Heart right ventricle (tissue), 16 donors: ENCODE data around the gene NACA. TPM values are rescaled to one million over a fixed set of nuclear protein-coding genes. Genes with fewer than 3 reads are reported as not detected.

ENCODE experiments used
- ATAC-seq, 8 donors: fragments of 200-7000 bp; cut with Tn5 transposase; one replicate each; pipeline ENCODE4 v1.9.1; 2020; ENCODE audit warnings: mild to moderate bottlenecking in 8 of 8, moderate library complexity in 8 of 8, moderate number of reproducible peaks in 1 of 8
- DNase-seq, 2 donors: peaks; one replicate each; pipeline ENCODE4 v3.0.0-alpha.2; 2020
- H3K27ac ChIP-seq, 10 donors: fragments of 200-600 bp; sonication (generic) in 2 of 10; one replicate each; pipeline versions ENCODE4 v1.5.0 to v1.8.0; 2020 to 2022; ENCODE audit warnings: mild to moderate bottlenecking in 3 of 10
- H3K27me3 ChIP-seq, 7 donors: fragments of 200-600 bp; one replicate each; pipeline ENCODE4 v1.8.0; 2021 to 2022; ENCODE audit warnings: mild to moderate bottlenecking in 2 of 7
- H3K36me3 ChIP-seq, 9 donors: fragments of 200-600 bp; sonication (generic) in 1 of 9; one replicate each; pipeline versions ENCODE4 v1.5.0 to v1.8.0; 2020 to 2022; ENCODE audit warnings: mild to moderate bottlenecking in 2 of 9
- H3K4me1 ChIP-seq, 9 donors: fragments of 200-600 bp; sonication (generic) in 1 of 9; one replicate each; pipeline versions ENCODE4 v1.5.0 to v1.8.0; 2020 to 2022; ENCODE audit warnings: mild to moderate bottlenecking in 4 of 9
- H3K4me3 ChIP-seq, 10 donors: fragments of 200-600 bp; sonication (generic) in 2 of 10; one replicate each; pipeline versions ENCODE4 v1.5.0 to v1.8.0; 2020 to 2022; ENCODE audit warnings: mild to moderate bottlenecking in 7 of 10, moderate library complexity in 2 of 10
- H3K9me3 ChIP-seq, 11 donors: fragments of 200-600 bp in 10 of 11; sonication (generic) in 2 of 11; one replicate each; pipeline versions ENCODE4 v1.5.0 to v1.8.0; 2013 to 2022; ENCODE audit warnings: mild to moderate bottlenecking in 2 of 11, control low read depth in 1 of 11, moderate library complexity in 1 of 11
- CTCF ChIP-seq, 9 donors: fragments of 200-600 bp; sonication (generic) in 2 of 9; IDR thresholded peaks; one replicate each; pipeline versions ENCODE4 v1.5.0 to v1.8.0; 2021 to 2022; ENCODE audit warnings: antibody characterized with exemption in 9 of 9, mild to moderate bottlenecking in 5 of 9, moderate library complexity in 1 of 9
- WGBS, 2 donors: extraction: QIAGEN DNeasy Blood & Tissue Kit; methylation state at CpG; one replicate each; pipeline ENCODE4 v1.1.7; 2013; ENCODE audit warnings: inconsistent platforms in 1 of 2; 5-methylcytosine and 5-hydroxymethylcytosine counted together
- intact Hi-C, 10 donors: fragments of 100-400 bp; cut with DNase I; formaldehyde crosslinking; loops; one replicate each; pipeline versions ENCODE4 v1.11.1 to v1.14.2; 2022
- long read RNA-seq, 3 donors: library from polyadenylated mRNA; unstranded; transcript quantifications; one replicate each; pipeline ENCODE4 v2.0.0, GENCODE V29; 2020 to 2021
- polyA plus RNA-seq, 2 donors: library from polyadenylated mRNA; stranded (reverse); fragments of 200-250 nt; gene quantifications; one replicate each; pipeline ENCODE4 v1.2.3, GENCODE V29; 2013
- total RNA-seq, 10 donors: library from RNA; stranded (reverse); fragmentation: NEBNext Ultra II Directional in 3 of 10; extraction: Animal tissue kit (Norgen Biotek cat#: 25700) in 3 of 10; gene quantifications; one replicate each; pipeline versions ENCODE4 v1.2.1 to v1.2.4, GENCODE V29; 2021 to 2023
- donor health status: Arrhythmogenic right ventricular cardiomyopathy.
- donor health status: ischemic (EF 13 %, LVEDD 7.1; RV severe dilation, severe dysfunction).
- donor health status: healthy with polysubstance abuse.
- donor health status: DM: no; HTN: yes; CAD: no.
- donor health status: DM: no; HTN: no; CAD: no.
- donor health status: ischemic (EF 25% LVEDD 6.9; RV normal size, moderate dysfunction).
- donor health status: ischemic (EF 25% LVEDD 5.7; RV mildly dilated, moderate dysfunction).
- donor health status: healthy.
- donor health status: DM: yes; HTN: yes; CAD: no.
- donor health status: Ischemic cardiomyopathy.
- donor health status: ischemic (EF 35%, LVEDD 5.7; RV mildly dilated, moderate dysfunction).
- donor health status: nonischemic (EF 11% LVEDD 7.7; RV severe dilation, severe dysfunction).
- donor health status: DM: yes; HTN: yes; CAD: no.
- donor health status: PGD.
- donor health status: ischemic (EF 29% LVEDD 5.4; RV normal size, mild dysfunction).
- donor health status: nonischemic (EF 23%, LVEDD 6.1; RV moderate dilation, normal function).

Gene NACA
- total RNA-seq (100 to 1,000 TPM; 476 to 727 (median 613) TPM), polyA plus RNA-seq (1,000 to 10,000 TPM; 1,105 to 1,249 TPM)
- long read RNA-seq, donor 1, transcript NACA-201 (8 exons, 2,690 nt): major isoform, 74 of 200 reads
- long read RNA-seq, donor 1, transcript NACA-202 (8 exons, 1,059 nt): minor isoform, 13 of 200 reads
- long read RNA-seq, donor 1, partial matches to known transcripts: 105 of 200 reads
- long read RNA-seq, donor 1, other reads (novel, unspliced or antisense): 5 of 200 reads
- long read RNA-seq, donor 2, transcript NACA-201 (8 exons, 2,690 nt): major isoform, 81 of 223 reads
- long read RNA-seq, donor 2, transcript NACA-202 (8 exons, 1,059 nt): minor isoform, 9 of 223 reads
- long read RNA-seq, donor 2, partial matches to known transcripts: 123 of 223 reads
- long read RNA-seq, donor 2, other reads (novel, unspliced or antisense): 7 of 223 reads
- long read RNA-seq, donor 3, transcript NACA-202 (8 exons, 1,059 nt): minor isoform, 11 of 159 reads
- long read RNA-seq, donor 3, transcript NACA-201 (8 exons, 2,690 nt): major isoform, 38 of 159 reads
- long read RNA-seq, donor 3, partial matches to known transcripts: 96 of 159 reads
- long read RNA-seq, donor 3, other reads (novel, unspliced or antisense): 10 of 159 reads

GRCh38 chr12:56724972-56725722 is at the start of gene NACA:
Gene NACA, minus strand, starts transcription at chr12:56725299. Its CDS starts 778 bp downstream, at chr12:56724521.
- intact Hi-C loops: loop anchor here in 8 of 10 donors (1.0 to 10.0 kb wide), 9 partner anchors 36 to 90 kb away; partner anchors contain the start of genes PTGES3 (in 6 of the 8), ATP5F1B (in 3 of the 8) and BAZ2A (in 1 of the 8)
- WGBS, 2 donors: 0% methylated on average over 46 of the region's 46 CpGs
- H3K27me3 ChIP-seq: no peaks in the 10 kb centered on the region
- H3K4me3 ChIP-seq: peak within 1 kb of the TSS; percentile 71 to 99 (median 82)
- ATAC-seq (peak; percentile 96 to 99 (median 98)), DNase-seq (peak; percentile 97 to 99)
- H3K36me3 ChIP-seq: peaks cover 0 to 39% (median 2%) of the 10 kb centered on the region in 9 donors
- H3K9me3 ChIP-seq: no peaks in the 10 kb centered on the region
- H3K4me1 ChIP-seq: peaks cover 19 to 49% (median 43%) of the 10 kb centered on the region in 9 donors
- TF ChIP-seq CTCF (IDR thresholded peaks at IDR 0.05): no peak
- peak within 1 kb of the TSS; percentile 83 to 96 (median 92) for H3K27ac ChIP-seq

GRCh38 chr12:56773113-56773512 is 48.0 kb upstream of the NACA start:
- Histone ChIP-seq H3K27me3 (no peaks in the 10 kb centered on the region), H3K4me1 (no peaks in the 10 kb centered on the region), H3K9me3 (peaks cover 0 to 8% (median 0%) of the 10 kb centered on the region in 11 donors), H3K27ac (no peak overlapping the region), H3K4me3 (no peak overlapping the region), H3K36me3 (no peaks in the 10 kb centered on the region)
- ATAC-seq (no peak), DNase-seq (no peak)
- TF ChIP-seq CTCF (IDR thresholded peaks at IDR 0.05): no peak
- WGBS, 2 donors: 81 to 94% methylated on average over 2 of the region's 2 CpGs
- intact Hi-C loops: no loop called here

GRCh38 chr12:56772625-56773024 is 47.5 kb upstream of the NACA start:
- no peak for ATAC-seq
- WGBS, 2 donors: 90 to 98% methylated on average over 5 of the region's 5 CpGs
- H3K27ac ChIP-seq: no peak overlapping the region
- DNase-seq: no peak
- no peaks in the 10 kb centered on the region for H3K27me3 ChIP-seq
- H3K9me3 ChIP-seq: peaks cover 0 to 8% (median 0%) of the 10 kb centered on the region in 11 donors
- intact Hi-C loops: no loop called here
- no peak for TF ChIP-seq CTCF (IDR thresholded peaks at IDR 0.05)
- H3K4me1 ChIP-seq: no peaks in the 10 kb centered on the region
- no peaks in the 10 kb centered on the region for H3K36me3 ChIP-seq
- H3K4me3 ChIP-seq: no peak overlapping the region

GRCh38 chr12:56769868-56770267 is 44.8 kb upstream of the NACA start:
- DNase-seq (no peak), ATAC-seq (no peak)
- no peak for TF ChIP-seq CTCF (IDR thresholded peaks at IDR 0.05)
- intact Hi-C loops: loop anchor here in 1 of 10 donors (10.0 kb wide), 1 partner anchor 285 kb away; the partner anchor contains the start of gene MYO1A
- WGBS, 2 donors: 89 to 91% methylated on average over 3 of the region's 3 CpGs
- no peak overlapping the region for H3K27ac ChIP-seq
- no peak overlapping the region for H3K4me3 ChIP-seq
- no peaks in the 10 kb centered on the region for H3K4me1 ChIP-seq
- H3K9me3 ChIP-seq: no peaks in the 10 kb centered on the region
- H3K36me3 ChIP-seq: no peaks in the 10 kb centered on the region
- H3K27me3 ChIP-seq: no peaks in the 10 kb centered on the region
